SK-N-MC (cell line): ENCODE measurements around the gene ITGB6.

Source experiments
- EZH2 ChIP-seq: fragments of 200-600 bp; sonication (generic); IDR thresholded peaks from one replicate; pipeline ENCODE4 v1.6.1; 2017; ENCODE audit warnings: antibody characterized with exemption
- FOXP2 ChIP-seq: optimal IDR thresholded peaks from 2 replicates; pipeline ENCODE3; 2011; ENCODE audit warnings: mild to moderate bottlenecking, moderate library complexity; ENCODE audit not compliant: insufficient read depth; ENCODE audit errors: extremely low read length, control extremely low read depth
- POLR2AphosphoS5 ChIP-seq: IDR thresholded peaks from 2 replicates; pipeline ENCODE4 v1.6.1; 2012; ENCODE audit warnings: mild to moderate bottlenecking, low read depth, low read length, borderline replicate concordance

GRCh38 chr2:160165081-160165480 lies 35.0 kb downstream of the ITGB6 start:
- TF ChIP-seq POLR2AphosphoS5 (no peak), EZH2 (no peak), FOXP2 (no peak)
